NCI-H128 (cell line): ENCODE measurements around the gene SENP5.

ENCODE experiments used
- DNase-seq: peaks from one replicate; lab custom pipeline; 2025; ENCODE audit not compliant: unreplicated experiment; lab: John Stamatoyannopoulos, UW

SENP5 gene

DNA sequence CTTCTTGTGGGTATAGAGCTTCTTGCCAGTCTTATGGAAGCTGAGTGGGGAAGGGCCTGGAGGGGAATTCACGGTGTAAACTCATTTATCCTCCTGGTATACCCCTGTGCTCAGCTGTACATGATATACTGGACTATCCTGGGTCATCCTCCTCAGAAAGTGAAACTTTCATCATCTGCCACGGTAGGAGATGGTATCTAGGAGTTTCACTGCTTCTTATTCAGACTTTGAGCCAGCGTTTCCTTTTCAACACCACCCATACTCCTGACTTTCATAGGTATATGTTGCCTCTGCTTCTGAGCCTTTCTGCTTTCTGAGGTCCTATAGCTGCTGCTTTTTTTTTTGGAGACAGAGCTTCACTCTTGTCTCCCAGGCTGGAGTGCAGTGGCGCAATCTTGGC, 15.6 kb downstream of the SENP5 start:
- DNase-seq, result no peak

DNA sequence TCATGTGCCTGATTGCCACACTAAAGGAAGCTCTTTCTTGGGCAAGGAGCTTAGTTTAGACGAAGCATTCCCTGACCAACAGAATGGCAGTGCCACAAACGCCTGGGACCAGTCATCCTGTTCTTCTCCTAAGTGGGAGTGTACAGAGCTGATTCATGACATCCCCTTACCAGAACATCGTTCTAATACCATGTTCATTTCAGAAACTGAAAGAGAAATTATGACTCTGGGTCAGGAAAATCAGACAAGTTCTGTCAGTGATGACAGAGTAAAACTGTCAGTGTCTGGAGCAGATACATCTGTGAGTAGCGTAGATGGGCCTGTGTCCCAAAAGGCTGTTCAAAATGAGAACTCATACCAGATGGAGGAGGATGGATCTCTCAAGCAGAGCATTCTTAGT, 18.4 kb downstream of the SENP5 start:
- no peak for DNase-seq

DNA sequence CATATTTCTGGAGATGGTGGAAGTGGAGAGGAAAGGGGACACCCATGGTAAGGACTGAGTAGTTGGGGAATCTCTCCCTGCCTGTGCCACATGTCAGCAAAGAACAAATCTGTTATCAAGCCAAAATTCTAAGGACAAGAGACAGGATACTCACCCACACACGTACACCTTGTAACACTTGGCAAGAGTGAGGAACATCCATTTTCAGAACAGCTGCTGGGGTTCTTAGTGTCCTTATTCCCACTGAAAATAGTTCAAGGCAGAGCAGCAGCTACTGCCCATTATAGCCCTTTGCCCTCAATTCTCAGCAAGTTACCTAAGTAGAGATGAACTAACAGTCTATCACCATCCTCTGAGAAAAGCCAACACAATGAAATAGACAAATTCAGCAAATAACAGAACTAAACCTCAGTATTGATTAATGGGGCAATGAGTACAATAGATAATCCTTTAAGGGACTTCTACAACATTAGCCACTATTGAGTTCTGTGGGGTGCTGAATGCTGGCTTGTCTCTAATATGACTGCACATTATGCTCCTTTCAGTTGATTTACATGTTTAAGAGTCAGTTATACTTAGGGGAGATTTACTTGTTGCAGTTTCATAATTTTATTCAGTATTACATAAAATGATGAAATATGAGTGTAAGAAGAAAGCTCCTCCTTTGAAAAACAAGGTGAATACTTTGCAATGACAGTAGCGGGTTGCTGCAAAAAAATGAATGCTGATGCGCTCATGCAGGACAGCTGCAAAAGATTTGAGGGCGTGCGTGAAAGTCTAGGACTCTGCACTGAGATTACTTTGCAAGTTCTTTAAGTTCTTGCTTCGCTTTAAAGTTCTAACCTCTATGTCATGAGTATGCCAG, 22.4 kb downstream of the SENP5 start:
- no peak for DNase-seq

DNA sequence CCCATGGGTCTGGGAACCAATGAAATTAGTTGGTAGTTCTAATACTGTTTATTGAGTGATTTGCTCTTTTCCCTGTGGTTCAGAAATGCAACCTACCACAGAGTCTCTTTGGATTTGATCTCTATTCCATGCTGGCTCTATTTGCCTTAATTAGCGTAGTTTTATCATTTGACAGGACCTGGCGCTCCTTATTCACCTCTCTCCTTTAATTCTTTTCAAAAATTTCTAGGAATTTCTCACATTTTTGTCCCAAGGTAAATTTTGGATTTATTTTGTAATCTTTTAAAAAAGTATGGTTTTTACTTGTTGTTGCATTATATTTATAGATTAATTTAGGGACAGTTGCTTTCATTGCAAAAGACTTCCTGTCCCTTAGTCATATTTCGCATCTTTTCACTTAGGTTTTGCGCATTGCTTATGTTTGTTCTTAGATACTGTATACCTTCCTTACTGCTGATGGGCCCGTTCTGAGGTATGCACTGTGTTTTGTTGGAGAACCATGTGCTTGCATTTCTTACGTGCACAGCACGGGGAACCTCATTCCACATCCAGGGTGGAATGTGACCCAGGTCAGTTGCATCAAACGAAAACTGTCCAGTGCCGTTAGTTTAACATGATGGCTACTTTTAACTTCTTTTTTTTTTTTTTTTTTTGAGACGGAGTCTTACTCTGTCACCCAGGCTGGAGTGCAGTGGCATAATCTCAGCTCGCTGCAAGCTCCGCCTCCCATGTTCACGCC, 27.0 kb downstream of the SENP5 start:
- no peak for DNase-seq

DNA sequence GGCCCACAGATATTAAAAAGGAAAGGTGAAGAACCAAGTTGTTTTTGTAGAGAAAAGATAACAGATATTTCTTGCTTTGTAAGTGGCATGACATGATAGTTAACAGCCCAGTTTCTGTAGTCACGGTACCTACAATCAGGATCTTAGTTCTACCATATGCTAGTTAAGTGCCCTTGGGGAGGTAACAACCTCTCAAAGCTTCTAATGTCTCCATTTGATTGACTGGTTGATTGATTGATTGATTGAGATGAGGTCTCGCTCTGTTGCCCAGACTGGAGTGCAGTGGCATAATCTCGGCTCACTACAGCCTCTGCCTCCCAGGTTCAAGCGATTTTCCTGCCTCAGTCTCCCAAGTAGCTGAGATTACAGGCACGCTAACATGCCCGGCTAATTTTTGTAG, 28.5 kb downstream of the SENP5 start:
- DNase-seq, result no peak

DNA sequence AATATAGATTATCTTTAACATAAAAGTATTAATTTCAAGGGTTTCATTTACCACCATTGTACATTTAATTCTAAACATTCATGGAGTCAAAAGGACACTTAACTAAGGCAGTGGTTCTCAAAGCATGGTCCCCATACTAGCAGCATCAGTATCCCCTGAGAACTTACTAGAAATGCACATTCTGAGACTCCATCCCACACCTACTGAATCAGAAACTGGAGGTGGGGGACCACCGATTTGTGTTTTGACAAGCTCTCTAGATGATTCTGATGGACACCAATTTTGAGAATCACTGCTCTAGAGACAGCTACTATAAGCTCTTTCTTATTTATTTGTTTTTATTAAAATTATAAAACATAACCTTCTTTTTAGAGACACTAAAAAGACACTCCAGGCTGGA, 34.0 kb downstream of the SENP5 start:
- DNase-seq, result no peak

DNA sequence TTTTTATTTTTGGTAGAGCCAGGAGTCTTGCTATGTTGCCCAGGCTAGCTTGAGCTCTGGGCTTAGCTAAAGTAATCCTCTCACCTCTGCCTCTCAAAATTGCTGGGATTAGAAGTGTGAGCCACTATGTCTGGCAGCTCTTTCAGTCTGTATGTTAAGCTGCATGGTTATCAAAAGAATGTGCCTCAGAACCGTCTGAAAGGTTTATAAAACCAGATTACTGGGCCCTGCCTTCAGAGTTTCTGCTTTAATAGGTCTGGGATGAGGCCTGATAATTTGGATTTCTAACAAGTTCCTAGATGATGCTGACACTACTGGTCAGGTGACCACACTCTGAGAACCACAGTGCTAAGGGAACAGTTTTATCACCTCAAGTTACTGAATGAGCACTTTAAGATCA, 34.6 kb downstream of the SENP5 start:
- DNase-seq, result no peak

DNA sequence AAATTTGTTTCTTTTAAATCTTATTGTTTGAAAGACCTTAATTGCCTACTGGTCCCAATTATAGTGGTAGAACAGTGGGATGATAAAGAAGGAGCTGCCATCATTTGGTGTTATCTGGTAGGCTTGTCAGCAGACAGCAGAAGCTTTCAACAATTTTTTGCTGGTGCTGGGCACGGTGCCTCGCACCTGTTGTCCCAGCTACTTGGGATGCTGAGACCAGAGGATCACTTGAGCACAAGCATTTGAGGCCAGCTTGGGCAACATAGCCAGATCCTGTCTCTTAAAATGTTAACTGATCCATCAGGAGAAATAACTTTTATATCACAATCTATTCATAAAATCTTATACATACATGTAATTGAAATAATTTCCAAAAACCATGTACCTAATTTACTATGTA, 36.0 kb downstream of the SENP5 start:
- no peak for DNase-seq

DNA sequence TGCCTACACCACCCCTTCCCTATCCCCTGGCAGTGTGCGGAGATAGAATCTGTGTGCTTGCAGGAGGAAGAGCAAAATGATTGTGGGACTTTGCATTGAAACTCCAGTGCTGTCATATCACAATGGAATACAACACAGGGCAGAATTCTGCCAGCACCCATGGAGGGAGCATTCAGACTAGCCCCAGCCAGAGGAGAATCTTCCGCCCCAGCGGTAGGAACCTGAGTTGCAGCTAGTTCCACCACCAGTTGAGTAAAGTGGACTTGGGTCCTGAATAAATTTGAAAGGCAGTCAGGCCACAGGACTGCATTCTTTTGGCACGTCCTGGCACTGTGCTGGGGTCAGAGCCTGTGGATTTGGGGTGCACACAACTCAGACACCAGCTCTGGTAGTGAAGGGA, 47.1 kb downstream of the SENP5 start:
- DNase-seq, result no peak

DNA sequence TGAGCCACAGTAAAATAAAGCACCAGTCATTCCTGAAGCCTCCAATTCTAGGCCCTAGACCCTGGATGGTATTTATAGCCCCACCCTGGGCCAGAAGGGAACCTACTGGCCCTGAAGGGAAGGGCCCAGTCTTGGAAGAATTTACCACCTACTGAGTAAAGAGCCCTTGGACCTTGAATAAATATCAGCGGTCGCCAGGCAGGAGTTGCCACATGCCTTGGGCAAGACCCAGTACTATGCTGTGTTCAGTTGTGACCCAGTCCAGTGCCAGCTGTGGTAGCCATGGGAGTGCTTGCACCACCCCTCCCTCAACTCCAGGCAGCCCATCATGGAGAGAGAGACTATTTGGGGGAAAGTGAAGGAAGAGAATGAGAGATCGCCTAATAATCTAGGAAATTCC, 47.7 kb downstream of the SENP5 start:
- no peak for DNase-seq

DNA sequence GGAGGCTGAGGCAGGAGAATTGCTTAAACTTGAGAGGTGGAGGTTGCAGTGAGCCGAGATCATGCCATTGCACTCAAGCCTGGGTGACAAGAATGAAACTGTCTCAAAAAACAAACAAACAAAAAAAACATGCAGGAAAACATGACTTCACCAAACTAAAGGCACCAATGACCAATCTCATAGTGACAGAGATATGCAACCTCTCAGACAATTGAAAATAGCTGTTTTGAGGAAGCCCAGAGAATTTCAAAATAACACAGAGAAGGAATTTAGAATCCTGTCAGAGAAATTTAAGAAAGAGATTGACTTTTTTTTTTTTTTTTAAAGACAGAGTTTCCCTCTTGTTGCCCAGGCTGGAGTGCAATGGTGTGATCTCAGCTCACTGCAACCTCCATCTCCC, 48.5 kb downstream of the SENP5 start:
- no peak for DNase-seq

DNA sequence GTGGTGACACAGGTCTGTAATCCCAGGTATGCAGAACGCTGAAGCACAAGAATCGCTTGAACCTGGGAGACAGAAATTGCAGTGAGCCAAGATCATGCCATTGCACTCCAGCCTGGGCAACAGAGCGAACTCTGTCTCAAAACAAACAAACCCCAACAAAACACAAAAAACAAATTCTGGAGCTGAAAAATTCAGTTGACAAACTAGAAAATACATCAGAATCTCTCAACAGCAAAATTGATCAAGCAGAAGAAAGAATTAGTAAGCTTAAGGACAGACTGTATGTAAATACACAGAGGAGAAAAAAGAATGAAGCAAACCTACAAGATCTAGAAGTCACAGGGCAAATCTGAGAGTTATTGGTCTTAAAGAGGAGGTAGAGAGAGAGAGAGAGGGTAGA, 49.3 kb downstream of the SENP5 start:
- DNase-seq, result no peak

DNA sequence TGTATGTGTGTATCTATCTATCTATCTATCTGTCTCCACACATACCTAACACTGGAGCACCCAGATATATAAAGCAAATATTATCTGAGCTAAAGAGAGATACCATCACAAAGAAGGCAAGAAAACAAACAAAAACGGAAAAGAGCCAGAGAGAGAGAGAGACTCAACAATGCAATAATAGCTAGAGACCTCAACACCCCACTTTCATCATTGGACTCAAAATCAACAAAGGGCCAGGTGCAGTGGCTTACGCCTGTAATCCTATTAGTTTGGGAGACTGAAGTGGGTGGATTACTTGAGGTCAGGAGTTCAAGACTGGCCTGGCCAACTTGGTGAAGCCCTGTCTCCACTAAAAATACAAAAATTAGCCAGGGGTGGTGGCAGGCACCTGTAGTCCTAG, 51.2 kb downstream of the SENP5 start:
- no peak for DNase-seq

DNA sequence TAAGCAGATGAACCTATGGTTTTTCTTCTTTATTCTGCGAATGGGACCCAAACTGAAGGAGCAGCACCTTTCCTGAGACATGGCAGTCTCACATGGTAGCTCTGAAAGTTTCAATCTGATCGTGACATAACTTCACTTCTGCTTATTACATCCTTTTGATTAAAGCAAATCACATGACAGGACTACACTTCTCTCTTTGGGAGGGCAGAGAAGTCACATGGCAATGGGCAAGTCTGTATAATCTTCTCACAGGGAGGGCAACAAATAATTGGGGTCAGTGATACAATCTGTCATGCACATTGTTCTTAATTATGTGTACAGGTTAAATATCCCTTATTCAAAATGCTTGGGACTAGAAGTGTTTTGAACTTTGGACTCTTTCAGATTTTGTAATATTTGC, 53.0 kb downstream of the SENP5 start:
- no peak for DNase-seq

DNA sequence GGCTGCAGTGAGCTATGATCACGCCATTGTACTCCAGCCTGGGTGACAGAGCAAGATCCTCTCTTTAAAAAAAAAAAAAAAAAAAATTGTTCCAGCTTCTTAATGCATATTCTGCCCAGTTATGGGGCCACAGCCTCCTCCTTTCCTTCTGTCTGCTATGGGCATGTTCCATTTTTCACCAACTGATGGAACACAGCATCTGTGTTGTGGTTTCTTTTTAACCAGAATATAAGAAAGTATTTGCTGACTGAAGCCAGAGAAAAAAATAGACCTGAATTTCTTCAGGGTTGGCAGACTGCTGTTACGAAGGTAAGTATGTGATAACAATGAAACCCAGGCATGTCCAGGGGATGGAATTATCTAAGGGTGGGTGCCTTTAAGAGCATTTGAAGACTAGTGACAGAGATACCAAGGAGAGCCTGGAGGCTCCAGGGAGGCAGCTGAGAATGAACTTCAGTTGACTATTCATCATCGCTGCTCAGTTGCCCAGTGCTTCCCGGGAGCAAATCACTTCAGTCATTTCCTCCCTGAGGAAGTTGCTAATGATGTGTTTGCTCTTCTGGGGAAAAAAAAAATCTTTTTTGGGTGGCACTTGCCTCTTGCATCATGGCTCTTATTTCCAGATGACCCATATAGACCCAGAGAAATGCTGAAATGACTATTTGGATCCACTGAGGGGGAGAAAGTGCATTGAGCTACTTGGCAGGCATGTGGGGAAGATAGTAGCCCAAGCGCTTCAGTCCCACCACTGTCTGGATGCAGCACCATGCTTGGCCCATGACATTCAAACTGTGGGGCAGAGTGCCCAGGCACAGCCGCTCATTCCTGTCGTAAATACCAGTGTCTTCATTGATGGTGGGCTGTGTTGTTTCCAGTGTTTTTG, 60.1 kb downstream of the SENP5 start:
- no peak for DNase-seq

DNA sequence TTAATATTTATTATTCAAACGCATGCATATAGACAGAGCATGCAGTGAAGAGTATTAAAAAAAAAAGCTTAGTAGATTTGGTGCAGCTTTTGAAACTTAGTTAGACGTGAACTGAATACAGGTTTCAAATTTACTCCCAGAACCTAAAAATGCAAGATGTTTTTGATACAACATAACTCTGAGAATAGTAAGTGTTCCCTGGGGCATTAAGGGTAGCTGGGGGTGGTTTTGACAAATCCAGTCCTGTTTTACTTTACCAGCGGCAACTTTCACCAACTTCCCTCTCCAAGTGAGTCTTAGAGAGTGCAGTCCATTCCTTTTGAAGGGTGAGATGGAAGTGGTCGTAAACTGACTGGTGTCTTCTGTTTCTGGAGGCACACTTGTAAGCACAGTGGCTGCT, 63.4 kb downstream of the SENP5 start:
- no peak for DNase-seq

DNA sequence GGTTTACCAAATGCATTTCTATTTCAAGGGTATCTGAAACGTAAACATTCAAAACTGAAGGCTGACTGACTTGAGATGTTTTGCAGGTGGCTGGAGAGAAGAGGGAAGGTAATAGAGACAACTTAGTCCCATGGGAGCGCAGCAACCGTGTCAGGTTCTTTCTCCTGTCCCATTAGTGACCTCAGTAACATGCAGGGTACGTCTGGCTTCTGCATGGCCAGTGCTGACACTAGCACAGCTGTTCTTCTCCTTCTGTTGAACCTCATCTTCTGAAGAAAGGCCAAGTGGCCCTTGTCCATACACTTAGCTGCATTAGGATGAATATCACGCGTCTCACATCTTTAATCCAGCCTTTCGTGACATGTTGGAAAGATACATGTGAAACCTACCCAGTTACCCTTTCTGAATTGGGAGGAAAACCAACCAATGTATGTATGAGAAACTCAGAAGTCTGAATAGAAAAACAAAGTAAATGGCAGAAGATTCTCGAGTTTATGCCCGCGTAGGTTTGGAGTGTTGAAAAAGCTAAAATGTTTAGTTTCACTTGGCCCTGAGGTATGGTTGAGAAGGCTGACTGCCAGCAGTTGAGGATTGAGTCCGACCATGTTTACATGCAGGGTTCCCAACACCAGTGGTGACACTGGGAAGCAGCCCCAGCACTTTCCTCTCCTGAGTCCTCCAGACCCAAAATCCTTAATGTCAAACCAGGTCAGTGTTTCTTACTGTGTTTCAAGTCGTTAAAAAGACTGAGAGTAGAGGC, 64.3 kb downstream of the SENP5 start:
- no peak for DNase-seq

DNA sequence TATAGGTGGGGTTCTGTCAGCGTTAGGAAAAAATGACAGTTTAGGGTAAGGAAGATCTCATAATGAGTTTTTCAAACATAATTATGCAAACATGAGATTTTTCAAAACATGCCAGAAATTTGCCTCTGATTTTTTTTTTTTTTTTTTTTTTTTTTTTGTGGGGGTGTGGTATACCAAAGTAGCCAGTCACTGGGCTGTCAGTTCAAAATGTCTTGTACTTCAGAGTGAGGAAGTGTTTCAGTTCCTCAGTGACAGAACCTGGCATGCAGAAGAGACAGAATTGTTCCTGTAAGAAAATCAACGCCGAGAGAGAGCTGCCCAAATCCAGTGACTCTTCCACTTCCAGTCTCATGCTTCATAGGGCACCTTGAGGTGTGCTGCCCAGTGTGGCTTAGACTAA, 64.9 kb downstream of the SENP5 start:
- no peak for DNase-seq

DNA sequence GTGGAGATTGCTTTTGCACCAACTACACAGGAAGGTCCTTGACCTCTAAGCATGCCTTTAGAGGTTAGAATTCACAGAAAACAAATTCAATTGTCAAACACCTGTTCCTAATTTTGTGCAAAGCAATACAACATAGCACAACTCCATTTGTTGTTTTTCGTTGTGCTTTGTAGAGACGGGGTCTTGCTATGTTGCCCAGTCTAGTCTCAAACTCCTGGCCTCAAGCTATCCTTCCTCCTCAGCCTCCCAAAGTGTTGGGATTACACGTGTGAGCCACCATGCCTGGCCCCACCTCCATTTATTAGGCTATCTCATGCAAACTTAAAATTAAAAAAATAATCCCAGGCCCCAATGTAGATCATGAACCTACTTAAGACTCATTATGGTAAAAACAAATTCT, 68.6 kb downstream of the SENP5 start:
- DNase-seq, result no peak

DNA sequence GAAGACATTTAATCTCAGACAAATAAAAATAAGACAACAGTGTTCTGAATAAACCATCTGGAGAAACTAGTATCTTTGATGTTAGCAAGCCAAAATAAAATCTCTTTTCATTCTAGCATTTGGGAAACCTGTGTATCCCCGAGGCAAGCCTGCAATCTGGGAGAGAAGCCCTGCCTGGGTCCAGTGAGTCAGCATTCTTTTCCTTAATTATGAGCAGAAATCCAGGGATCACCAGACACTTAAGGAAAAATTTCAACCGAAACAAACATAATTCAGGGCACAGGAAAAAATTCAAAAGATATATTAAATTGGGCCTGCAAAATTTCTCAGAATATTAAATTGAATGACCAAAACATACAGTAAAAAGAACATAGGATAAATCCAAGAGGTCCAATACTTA, 70.4 kb downstream of the SENP5 start:
- DNase-seq, result no peak

DNA sequence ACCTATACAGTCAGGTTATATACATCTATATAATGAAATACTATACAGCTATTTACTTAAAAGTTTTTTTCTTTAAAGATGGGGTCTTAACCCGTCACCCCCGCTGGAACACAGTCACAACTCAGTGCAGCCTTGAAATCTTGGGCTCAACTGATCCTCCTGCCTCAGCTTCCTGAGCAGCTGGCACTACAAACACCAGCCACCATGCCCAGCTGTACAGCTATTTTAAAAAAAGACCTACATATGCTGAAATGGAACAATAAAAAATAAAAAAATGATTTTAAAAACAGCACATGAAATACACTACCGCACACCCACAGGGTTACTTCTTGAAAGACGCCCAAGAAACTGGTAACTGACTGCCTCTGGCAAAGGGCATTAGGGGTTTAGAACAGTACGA, 70.9 kb downstream of the SENP5 start:
- DNase-seq, result no peak
